SH-SY5Y (cell line): ENCODE results near the gene DLGAP4.

Source experiments
- GATA2 ChIP-seq: IDR thresholded peaks from 2 replicates; pipeline ENCODE4 v1.6.1; 2011; ENCODE audit warnings: mild to moderate bottlenecking, low read depth, low read length
- GATA3 ChIP-seq: IDR thresholded peaks from 2 replicates; pipeline ENCODE4 v1.6.1; 2011; ENCODE audit warnings: low read depth, mild to moderate bottlenecking, low read length, moderate library complexity

DNA sequence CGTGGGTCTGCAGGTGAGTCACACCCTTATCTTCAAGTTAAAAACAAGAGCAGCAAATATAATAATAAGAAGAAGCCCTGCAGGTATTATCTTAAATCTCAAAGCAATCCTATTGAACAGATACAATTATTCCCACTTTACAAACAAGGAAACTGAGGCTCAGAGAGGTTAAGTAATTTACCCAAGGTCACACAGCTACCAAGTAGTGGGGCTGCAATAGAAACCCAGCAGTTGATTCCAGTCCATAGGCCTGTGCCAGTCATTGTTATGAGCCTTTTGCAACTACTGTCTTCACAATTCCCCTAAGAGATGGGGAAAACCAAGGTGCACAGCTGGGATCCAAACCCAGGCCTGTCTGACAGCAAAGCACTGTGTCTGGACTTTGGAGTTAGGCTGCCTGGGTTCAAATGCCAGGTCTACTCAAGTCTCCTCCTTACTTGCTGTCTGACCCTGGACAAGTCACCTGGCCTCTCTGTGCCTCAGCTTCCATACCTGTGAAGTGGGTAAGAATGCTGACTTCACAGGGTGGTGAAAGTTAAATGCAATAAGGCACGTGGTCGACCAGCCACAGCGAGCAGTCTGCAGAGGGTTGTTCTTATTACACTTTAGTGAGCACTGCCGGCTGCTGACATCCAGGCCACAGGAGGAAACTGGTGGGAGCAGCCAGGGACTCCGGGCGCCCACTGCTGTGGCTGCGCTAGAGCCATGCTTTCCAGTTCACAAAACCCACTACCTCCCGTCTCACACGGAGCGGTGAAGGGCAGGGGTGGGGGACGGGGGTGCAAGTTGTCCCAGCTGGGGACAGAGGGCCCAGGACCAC, 241.3 kb downstream of the DLGAP4 start:
- TF ChIP-seq GATA3 (no peak), GATA2 (no peak)
